SK-MEL-5 (cell line): ENCODE data around the gene TMEM130. TPM values are rescaled to one million over a fixed set of nuclear protein-coding genes. Genes with fewer than 3 reads are reported as not detected.

ENCODE experiments used
- DNase-seq: peaks from one replicate; pipeline ENCODE4 v3.0.0-alpha.2; 2016; ENCODE audit warnings: low read depth, low spot score
- in situ Hi-C: cut with HindIII; loops from 2 replicates; pipeline ENCODE4 v1.10.0; 2016; ENCODE audit warnings: low sequenced_read_pairs, high pct_unique_total_duplicates, low pct_unique_long_range_greater_than_20kb
- total RNA-seq: library from RNA; depleted of rRNA; stranded (reverse); fragments of >200 nt; shearing (Covaris generic); gene quantifications from 2 replicates; pipeline ENCODE4 v1.2.3, GENCODE V29; 2014

Gene TMEM130
- total RNA-seq, 1 experiment from 2014 or later = not detected

DNA sequence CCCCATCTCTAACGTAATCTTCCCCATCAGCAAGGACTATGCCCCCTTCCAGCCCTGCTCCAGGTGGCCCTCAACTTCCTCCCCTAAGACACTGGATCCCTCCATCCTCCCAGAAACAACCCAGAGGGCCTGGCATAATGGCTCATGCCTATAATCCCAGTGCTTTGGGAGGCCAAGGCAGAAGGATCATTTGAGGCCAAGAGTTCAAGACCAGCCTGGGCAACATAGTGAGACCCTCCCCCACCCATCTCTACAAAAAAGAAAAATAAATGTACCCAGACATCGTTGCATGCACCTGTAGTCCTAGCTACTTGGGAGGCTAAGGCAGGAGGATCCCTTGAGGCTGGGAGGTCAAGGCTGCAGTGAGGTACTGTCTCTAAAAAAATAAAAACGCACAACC is 42.6 kb downstream of the TMEM130 start:
- in situ Hi-C loops = no loop called here
- DNase-seq = no peak

DNA sequence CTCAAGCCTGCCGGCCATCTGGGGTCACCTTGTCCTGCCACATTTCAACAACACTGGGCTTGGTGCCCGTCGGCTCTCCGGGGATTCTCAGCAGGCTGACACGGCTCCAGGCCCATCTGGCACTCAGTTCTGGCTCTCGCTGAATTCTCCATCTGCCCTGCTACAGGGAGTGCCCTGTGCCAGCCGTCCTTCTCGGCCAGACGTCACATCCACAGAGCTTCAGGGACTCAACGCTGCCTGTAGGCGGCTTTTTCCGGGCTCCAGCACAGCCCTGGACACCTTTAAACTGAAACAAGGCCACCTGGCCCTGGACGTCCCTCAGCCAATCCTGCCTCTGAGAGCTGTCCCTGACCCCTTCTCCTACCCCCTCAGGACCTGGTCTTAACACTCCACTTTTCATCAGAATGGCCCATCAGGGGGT is 43.0 kb downstream of the TMEM130 start:
- in situ Hi-C loops = no loop called here

DNA sequence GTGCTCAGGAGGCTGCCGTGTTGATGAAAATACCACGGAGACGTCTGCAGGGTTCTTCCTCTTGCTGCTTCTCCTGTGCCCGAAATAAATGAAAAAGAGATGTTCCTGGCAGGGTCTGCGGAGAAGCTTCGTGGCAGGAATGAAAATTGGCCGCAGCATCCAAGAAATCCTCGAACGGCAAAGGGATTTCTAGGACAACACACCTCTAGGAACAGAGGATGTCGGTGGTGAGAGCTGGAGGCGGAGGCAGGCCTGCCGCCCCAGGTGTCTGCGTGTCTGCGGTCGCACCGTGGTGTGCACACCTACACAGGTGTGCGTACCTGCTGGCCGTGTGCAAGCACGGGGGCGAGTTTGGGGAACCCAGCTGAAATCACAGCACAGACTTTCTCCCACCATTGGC is 43.4 kb downstream of the TMEM130 start:
- in situ Hi-C loops = no loop called here
- no peak for DNase-seq

More for the DNA sequence above, 43.0 kb downstream of the TMEM130 start:
- DNase-seq = no peak

DNA sequence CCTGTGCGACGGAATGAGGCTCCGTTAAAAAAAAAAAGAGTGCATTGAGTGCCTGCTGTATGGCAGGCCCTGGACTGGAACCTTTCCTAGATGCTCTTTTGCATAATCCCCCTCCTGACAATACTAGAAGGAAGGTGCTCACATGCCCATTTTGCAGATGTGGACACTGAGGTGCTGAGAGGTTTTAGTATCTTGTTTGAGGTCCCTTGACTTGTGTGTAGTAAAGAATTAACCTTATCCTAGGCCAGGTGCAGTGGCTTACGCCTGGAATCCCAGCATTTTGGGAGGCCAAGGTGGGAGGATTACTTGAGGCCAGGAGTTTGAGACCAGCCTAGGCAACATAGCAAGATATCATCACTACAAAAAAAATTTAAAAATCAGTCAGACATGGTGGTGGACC is 46.6 kb downstream of the TMEM130 start:
- in situ Hi-C loops = no loop called here
- no peak for DNase-seq

DNA sequence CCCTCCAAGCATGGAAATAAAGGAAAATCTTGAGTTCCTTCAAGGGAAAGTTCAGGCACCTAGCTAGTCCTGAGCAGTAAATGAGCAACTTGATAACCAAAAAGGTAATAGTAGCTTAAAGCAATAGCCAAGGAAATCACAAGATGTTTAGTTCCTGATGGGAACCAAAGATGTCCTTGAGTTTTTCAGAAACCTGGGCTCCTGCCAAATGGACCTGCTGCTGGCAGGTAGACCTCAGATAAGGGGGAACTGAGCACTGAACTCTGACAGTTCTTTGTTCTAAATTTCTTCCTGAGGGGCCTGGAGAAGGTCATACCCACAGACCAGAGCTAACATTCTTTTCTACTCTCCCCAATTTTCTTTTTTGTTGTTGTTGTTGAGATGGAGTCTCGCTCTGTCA is 48.5 kb downstream of the TMEM130 start:
- in situ Hi-C loops = no loop called here

DNA sequence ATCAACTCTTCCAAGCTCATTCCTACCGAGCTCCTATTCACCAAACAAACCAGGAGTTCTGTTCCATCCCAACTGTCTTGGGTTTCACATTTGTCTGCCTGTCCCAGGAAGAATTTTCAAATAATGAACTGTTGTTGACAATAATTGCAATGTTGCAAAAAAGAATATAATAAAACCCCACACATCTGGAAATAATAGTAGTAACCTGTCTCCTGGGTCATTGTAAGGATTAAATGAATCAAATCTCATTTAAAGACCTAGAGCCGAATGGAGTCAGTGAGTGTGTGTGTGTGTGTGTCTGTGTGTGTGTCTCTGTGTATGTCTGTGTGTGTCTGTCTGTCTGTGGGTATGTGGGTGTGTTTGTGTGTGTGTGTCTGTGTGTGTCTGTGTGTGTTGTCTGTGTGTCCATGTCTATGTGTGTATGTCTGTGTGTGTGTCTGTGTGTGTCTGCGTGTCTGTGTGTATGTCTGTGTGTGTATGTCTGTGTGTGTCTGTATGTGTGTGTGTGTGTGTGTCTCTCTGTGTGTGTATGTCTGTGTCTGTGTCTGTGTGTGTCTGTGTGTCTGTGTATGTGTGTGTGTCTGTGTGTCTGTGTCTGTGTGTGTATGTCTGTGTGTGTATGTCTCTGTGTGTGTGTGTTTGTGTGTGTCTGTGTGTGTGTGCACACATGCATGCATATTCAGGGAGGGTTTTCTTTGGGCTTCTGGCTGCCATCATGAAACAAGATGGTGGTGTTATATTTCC is 52.7 kb downstream of the TMEM130 start:
- in situ Hi-C loops = no loop called here
- DNase-seq = no peak

More for the DNA sequence above, 48.5 kb downstream of the TMEM130 start:
- DNase-seq = no peak

DNA sequence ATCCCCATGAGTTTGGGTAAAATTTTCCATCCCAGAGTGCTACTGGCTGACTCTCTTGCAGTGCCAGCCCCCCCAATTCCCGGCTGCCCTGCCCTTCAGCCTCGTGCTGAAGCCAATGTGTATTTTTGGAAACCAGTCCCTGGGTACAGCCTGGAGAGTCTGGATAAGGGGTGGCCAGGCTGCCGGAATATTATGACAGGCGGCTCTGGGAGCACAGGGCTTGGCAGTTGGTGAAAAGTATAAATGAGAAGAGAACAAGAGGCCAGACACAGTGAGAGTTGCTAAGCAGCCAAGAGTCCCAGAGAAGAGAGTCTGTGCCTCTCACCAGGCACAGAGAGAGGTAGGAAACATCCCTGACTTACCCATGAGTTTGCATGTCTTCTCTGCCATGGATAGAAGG is 53.6 kb downstream of the TMEM130 start:
- in situ Hi-C loops = no loop called here
- DNase-seq = no peak

DNA sequence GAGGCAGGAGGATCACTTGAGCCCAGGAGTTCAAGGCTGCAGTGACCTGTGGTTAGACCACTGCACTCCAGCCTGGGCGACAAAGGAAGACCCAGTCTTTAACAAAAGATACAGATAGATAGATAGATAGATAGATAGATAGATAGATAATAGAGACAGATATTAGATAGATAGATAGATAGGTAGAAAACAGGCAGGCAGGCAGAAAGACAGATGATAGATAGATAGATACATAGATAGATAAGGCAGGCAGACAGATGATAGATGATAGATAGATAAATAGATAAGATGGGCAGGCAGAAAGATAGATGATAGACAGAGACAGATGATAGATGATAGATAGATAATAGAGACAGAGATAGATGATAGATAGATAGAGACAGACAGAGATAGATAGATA is 54.5 kb downstream of the TMEM130 start:
- in situ Hi-C loops = no loop called here
- no peak for DNase-seq

DNA sequence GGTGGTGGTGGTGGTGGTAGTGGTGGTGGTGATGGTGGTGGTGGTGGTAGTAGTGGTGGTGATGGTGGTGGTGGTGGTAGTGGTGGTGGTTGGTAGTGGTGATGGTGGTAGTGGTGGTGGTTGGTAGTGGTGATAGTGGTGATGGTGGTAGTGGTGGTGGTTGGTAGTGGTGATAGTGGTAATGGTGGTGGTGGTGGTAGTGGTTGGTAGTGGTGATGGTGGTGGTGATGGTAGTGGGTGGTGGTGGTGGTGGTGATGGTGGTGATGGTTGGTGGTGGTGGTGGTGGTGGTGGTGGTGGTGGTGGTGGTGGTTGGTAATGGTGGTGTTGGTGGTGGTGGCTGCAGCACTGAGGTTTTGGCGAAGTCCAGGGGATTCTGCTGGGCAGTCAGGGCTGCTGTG is 58.5 kb downstream of the TMEM130 start:
- in situ Hi-C loops = no loop called here

DNA sequence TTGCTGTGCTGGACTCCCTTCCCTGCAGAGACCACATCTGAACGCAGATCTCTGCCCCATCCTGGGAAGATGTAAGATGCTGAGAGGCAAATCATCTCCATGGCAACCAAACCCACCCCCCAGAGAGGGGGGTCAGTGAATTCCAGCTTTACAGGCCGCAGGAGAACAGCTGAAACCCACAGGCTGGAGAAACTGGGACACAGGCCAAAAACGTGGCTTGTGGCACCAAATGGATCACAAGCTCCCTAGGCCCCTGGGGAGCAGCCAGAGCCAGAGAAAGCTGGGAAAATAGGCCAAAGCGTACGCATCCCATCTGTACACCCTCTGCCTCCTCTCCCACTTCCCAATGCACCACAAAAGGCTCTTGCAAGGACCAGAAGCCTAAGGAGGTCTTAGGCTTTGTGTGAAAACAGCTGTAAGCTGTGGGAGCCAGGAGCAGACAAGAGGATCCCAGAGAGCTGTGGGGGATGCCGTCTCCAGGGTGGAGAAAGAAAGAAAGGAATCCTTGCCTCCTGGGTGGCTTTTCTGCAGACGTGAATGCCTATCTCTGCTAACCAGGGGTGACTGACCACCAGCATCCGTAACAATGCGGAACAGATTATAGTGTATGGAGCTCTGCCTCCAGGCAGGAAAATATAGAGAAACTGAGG is 59.5 kb downstream of the TMEM130 start:
- in situ Hi-C loops = no loop called here
- no peak for DNase-seq

More for the DNA sequence above, 58.5 kb downstream of the TMEM130 start:
- DNase-seq = no peak

DNA sequence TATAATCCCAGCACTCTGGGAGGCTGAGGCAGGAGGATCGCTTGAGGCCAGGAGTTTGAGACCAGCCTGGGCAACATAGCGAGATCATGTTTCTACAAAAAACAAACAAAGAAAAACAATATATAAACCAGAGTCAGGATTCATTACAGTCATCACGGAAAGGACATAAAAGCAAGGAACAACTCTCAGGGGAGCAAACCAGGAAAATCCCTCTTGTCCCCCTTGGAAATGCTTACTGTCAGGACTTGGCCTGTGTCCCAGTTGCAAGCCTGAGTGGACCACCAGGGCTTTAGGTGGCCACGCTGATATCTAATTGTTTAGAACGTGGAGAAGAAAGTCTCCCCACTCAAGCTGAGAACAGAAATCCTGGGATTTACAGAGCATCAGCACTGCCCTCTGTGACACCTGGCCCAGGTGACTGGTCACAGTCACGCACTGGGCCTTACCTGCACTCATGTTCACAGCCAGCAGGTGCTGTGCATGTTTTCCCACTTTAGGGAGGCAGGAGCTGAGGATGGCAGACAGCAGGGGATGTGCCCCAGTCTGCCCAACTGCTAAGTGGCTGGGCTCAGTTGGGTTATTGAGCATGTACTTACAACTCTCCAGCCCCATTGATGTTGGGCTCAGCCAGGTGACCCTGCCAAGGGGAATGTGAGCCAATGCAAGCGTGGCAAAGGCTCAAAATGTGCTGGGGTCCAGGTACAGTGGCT is 60.9 kb downstream of the TMEM130 start:
- in situ Hi-C loops = no loop called here
- DNase-seq = no peak

DNA sequence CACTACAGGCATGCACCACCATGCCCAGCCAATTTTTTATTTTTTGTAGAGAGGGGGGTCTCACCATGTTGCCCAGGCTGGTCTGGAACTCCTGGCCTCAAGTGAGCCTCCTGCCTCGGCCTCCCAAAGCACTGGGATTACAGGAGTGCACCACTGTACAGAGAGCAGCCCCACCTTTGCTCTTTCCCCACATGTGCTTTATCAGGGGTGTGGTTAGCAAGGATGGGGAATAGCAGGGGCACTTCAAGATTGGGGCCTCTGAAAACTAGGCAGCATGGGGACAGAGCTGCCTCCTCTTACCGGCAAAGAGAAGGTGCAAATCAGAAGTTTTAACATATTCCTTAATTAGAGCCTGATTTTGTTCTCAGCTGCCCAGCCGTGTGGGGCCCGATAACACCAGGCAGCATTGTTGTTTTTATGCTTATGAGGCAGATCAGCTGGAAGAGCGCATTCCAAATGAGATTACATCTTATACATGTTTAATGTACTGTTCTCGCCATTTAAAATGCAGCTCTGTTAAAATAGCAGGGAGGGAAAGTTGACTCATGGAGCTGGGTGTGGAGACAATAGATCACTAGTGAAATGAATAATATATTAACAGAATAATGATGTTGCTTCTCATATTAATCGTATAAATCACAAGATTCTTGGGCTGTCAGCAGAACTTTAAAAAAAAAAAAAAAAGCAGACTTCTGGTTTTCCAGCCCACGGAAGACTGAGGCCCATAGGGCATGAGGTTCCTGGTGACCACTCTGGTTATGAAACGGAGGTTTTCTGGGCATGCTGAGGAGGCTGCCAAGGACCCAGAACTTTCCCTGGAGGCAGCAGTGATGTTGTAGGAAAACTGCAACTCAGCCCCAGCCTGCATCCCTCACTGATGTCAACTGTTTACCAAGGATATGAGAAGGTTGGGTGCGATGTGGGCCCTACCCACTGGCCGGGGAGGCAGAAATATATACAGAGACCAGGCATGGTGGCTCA is 62.5 kb downstream of the TMEM130 start:
- DNase-seq = no peak
- in situ Hi-C loops = no loop called here

DNA sequence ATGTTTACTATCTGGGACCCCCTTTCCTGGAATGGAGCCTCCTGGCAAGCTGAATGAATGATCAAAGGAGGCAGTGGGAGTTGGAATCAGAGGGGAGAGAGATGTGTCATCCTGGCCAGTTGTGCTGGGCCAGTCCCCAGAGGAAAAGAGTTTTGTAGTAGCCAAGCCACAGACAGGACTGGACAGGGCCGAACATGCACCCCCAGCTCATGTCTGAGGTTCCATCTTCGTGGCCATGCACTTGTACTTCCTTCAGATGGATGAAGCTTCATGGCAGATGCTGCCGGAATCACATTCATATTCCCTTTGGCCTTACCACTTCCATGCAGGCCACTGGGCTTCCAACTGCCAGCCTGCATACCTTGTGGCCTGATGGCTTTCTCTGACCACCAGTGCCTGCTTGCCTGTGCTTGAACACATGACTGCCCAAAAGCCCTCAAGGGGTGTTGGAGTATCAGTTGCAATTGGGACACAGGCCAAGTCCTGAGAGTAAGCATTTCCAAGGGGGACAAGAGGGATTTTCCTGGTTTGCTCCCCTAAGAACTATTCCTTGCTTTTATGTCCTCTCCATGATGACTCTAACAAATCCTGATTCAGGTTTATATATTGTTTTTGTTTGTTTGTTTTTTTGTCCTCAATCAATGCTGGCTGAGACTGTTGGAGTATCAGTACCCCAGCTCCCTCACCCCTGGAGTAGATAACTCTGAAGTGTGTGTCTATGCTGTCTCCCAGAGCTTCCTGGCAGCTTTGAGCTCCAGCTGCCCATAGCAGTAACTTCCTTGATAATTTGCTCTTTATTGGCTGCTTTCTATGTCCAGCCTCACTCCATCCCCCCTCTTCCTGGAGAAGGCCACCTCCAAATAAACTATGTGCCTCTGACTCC is 63.6 kb downstream of the TMEM130 start:
- DNase-seq = no peak
- in situ Hi-C loops = no loop called here

DNA sequence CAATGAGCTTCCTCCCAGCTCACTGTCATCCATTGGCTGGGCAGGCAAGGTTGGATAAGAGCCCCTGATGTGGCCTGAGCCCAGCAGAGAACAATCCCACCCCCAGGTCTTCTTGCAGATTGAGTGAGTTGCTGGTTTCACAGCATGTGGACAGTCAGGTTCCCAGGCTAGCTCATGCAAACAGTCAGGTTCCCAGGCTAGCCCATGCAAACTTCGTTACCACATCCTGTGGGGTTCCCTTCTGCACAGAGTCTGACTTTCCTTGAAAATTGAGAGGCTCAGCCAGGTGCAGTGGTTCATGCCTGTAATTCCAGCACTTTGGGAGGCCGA is 67.1 kb downstream of the TMEM130 start:
- DNase-seq = no peak
- in situ Hi-C loops = no loop called here

DNA sequence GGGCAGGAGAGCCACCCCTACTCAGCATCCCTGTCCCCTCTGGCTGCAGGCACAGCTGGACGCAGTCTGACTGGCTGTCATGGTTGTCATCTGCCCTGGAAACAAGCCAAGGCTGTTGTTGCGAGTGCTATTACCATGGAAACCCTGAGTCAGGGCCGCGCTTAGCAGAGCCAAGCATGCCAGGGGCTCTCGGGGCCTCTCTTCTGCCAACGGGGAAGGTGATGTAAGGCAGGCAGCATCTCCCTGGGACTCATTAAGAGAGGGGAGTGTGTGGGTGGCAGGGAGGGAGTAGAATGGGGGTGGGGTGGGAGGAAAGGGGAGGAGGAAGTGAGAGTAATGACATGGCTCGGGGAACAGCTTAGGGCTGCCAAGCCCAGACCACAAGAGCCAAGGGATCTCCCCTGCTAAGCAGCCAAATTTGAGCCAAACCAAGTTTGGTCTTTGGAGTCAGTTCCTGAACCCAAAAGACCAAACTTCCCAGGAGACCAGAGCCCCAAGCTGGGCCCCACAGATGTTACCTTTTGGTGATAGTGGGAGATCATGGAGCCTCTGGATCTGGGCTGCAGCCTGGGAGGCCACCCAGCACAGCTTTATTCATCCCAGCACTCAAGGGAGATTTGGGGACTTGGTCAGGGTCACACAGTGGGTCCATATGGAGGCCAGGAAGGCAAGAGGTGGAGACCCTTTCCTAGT is 67.6 kb downstream of the TMEM130 start:
- DNase-seq = no peak
- in situ Hi-C loops = no loop called here

DNA sequence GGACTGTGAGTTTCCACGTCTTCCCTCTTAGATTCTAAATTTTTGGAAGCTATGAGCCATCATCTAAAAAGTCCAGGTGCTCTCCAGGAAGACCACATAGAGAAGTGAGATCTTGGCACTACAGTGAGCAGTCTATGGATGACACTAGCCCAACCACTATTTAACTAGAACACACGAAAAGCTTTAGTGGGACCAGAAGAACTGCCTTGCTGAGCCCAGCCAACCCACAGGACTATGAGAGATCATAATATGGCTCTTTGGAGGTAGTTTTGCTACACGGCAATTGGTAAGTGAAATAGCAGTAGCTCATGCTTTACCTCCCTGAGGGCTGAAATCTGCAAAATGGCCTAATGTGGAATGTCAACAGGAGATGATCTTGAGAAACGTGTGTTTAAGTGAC is 68.8 kb downstream of the TMEM130 start:
- in situ Hi-C loops = no loop called here
- DNase-seq = no peak
